ENCODE measurements around the gene TRPM1. TPM values are rescaled to one million over a fixed set of nuclear protein-coding genes. Genes with fewer than 3 reads are reported as not detected.

The TRPM1 gene
- total RNA-seq, 1 donor from 2014 or later, result not detected

- no peaks in the 10 kb centered on the region for H3K79me2 ChIP-seq (ENCODE audit: insufficient read depth, low read length)
- H3K27me3 Mint-ChIP-seq (ENCODE audit: low read depth, unreplicated experiment), result peaks cover 3% of the 10 kb centered on the region
- FAIRE-seq (no peak), DNase-seq (ENCODE audit: low read depth) (no peak)
- H3K4me2 ChIP-seq (ENCODE audit: low read length), result no peak overlapping the region
- no peaks in the 10 kb centered on the region for H3K27me3 ChIP-seq (ENCODE audit: insufficient read depth, low read length)
- no peaks in the 10 kb centered on the region for H4K20me1 ChIP-seq (ENCODE audit: insufficient read depth, low read length)
- H3K9ac ChIP-seq (ENCODE audit: low read length), result no peak overlapping the region
- H3K4me1 ChIP-seq (ENCODE audit: insufficient read depth, low read length), result peaks cover 3% of the 10 kb centered on the region
- no peaks in the 10 kb centered on the region for H3K9me3 Mint-ChIP-seq (ENCODE audit: unreplicated experiment)
- H3K4me3 ChIP-seq (ENCODE audit: insufficient read depth, low read depth, low read length), result no peak overlapping the region
- no peak overlapping the region for H3K27ac ChIP-seq (ENCODE audit: low read depth, low read length)
- H3K36me3 ChIP-seq (ENCODE audit: insufficient read depth, low read length), result no peaks in the 10 kb centered on the region
- H2AFZ ChIP-seq (ENCODE audit: low read depth, low read length), result no peak overlapping the region
- TF ChIP-seq EZH2 (IDR thresholded peaks at IDR 0.05; ENCODE audit: insufficient read depth, low read length), result no peak
- TF ChIP-seq, protein P1, sequence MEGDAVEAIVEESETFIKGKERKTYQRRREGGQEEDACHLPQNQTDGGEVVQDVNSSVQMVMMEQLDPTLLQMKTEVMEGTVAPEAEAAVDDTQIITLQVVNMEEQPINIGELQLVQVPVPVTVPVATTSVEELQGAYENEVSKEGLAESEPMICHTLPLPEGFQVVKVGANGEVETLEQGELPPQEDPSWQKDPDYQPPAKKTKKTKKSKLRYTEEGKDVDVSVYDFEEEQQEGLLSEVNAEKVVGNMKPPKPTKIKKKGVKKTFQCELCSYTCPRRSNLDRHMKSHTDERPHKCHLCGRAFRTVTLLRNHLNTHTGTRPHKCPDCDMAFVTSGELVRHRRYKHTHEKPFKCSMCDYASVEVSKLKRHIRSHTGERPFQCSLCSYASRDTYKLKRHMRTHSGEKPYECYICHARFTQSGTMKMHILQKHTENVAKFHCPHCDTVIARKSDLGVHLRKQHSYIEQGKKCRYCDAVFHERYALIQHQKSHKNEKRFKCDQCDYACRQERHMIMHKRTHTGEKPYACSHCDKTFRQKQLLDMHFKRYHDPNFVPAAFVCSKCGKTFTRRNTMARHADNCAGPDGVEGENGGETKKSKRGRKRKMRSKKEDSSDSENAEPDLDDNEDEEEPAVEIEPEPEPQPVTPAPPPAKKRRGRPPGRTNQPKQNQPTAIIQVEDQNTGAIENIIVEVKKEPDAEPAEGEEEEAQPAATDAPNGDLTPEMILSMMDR (IDR thresholded peaks at IDR 0.05; ENCODE audit: insufficient read depth, low read depth, low read length), result no peak
- no peak overlapping the region for H3K27ac Mint-ChIP-seq (ENCODE audit: unreplicated experiment)
- H3K36me3 Mint-ChIP-seq (ENCODE audit: low read depth, unreplicated experiment), result no peaks in the 10 kb centered on the region
- no peak overlapping the region for H3K4me3 Mint-ChIP-seq (ENCODE audit: unreplicated experiment)
- peaks cover 3% of the 10 kb centered on the region for H3K4me1 Mint-ChIP-seq (ENCODE audit: low read depth, unreplicated experiment)
- no peaks in the 10 kb centered on the region for H3K9me3 ChIP-seq (ENCODE audit: insufficient read depth, low read depth, low read length)
These were observed 27.2 kb downstream of the TRPM1 start for GRCh38 chr15:31074321-31074720.

DNA sequence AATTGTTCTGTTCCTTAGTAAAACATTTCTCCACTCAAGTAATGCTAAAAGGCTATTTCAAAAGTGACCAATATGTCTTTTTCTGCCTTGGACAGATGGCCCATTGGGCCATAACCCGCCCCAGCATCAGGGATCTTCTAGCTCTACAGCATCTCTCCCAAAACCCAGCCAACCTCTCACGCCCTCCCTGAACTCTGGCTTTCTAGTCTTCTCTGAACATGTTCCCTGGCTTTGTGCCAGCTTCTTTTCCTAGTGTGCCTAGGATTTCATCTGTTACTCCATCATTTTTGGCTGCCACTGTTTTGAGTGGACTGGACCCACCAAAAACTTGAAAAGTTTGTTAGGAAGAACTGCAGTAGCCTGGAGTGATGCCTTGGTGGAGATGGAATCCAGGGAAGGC, 30.7 kb downstream of the TRPM1 start:
- Mint-ChIP-seq H3K4me3 (ENCODE audit: unreplicated experiment) (no peak overlapping the region), H3K4me1 (ENCODE audit: low read depth, unreplicated experiment) (no peaks in the 10 kb centered on the region), H3K27ac (ENCODE audit: unreplicated experiment) (no peak overlapping the region), H3K9me3 (ENCODE audit: unreplicated experiment) (no peaks in the 10 kb centered on the region), H3K27me3 (ENCODE audit: low read depth, unreplicated experiment) (peaks cover under 1% of the 10 kb centered on the region), H3K36me3 (ENCODE audit: low read depth, unreplicated experiment) (no peaks in the 10 kb centered on the region)
- no peak for TF ChIP-seq EZH2 (IDR thresholded peaks at IDR 0.05; ENCODE audit: insufficient read depth, low read length)
- TF ChIP-seq, protein P1 (IDR thresholded peaks at IDR 0.05; ENCODE audit: insufficient read depth, low read depth, low read length), result no peak
- no peaks in the 10 kb centered on the region for H3K36me3 ChIP-seq (ENCODE audit: insufficient read depth, low read length)
- no peaks in the 10 kb centered on the region for H3K27me3 ChIP-seq (ENCODE audit: insufficient read depth, low read length)
- H3K4me3 ChIP-seq (ENCODE audit: insufficient read depth, low read depth, low read length), result no peak overlapping the region
- FAIRE-seq, result no peak
- no peak for DNase-seq (ENCODE audit: low read depth)
- no peak overlapping the region for H3K27ac ChIP-seq (ENCODE audit: low read depth, low read length)
- no peaks in the 10 kb centered on the region for H3K4me1 ChIP-seq (ENCODE audit: insufficient read depth, low read length)
- H3K9me3 ChIP-seq (ENCODE audit: insufficient read depth, low read depth, low read length), result no peaks in the 10 kb centered on the region
- no peak overlapping the region for H3K9ac ChIP-seq (ENCODE audit: low read length)
- no peak overlapping the region for H3K4me2 ChIP-seq (ENCODE audit: low read length)
- H2AFZ ChIP-seq (ENCODE audit: low read depth, low read length), result no peak overlapping the region
- H3K79me2 ChIP-seq (ENCODE audit: insufficient read depth, low read length), result no peaks in the 10 kb centered on the region
- no peaks in the 10 kb centered on the region for H4K20me1 ChIP-seq (ENCODE audit: insufficient read depth, low read length)

- peaks cover 4% of the 10 kb centered on the region for H3K27me3 Mint-ChIP-seq (ENCODE audit: low read depth, unreplicated experiment)
- no peak overlapping the region for H3K27ac Mint-ChIP-seq (ENCODE audit: unreplicated experiment)
- Histone ChIP-seq H4K20me1 (ENCODE audit: insufficient read depth, low read length) (no peaks in the 10 kb centered on the region), H2AFZ (ENCODE audit: low read depth, low read length) (no peak overlapping the region), H3K27ac (ENCODE audit: low read depth, low read length) (no peak overlapping the region), H3K4me1 (ENCODE audit: insufficient read depth, low read length) (no peaks in the 10 kb centered on the region), H3K79me2 (ENCODE audit: insufficient read depth, low read length) (no peaks in the 10 kb centered on the region), H3K4me3 (ENCODE audit: insufficient read depth, low read depth, low read length) (no peak overlapping the region), H3K36me3 (ENCODE audit: insufficient read depth, low read length) (no peaks in the 10 kb centered on the region), H3K27me3 (ENCODE audit: insufficient read depth, low read length) (no peaks in the 10 kb centered on the region), H3K9me3 (ENCODE audit: insufficient read depth, low read depth, low read length) (no peaks in the 10 kb centered on the region), H3K4me2 (ENCODE audit: low read length) (no peak overlapping the region), H3K9ac (ENCODE audit: low read length) (no peak overlapping the region)
- no peak for DNase-seq (ENCODE audit: low read depth)
- TF ChIP-seq, protein P1 (IDR thresholded peaks at IDR 0.05; ENCODE audit: insufficient read depth, low read depth, low read length), result no peak
- no peak for TF ChIP-seq EZH2 (IDR thresholded peaks at IDR 0.05; ENCODE audit: insufficient read depth, low read length)
- no peaks in the 10 kb centered on the region for H3K9me3 Mint-ChIP-seq (ENCODE audit: unreplicated experiment)
- H3K36me3 Mint-ChIP-seq (ENCODE audit: low read depth, unreplicated experiment), result no peaks in the 10 kb centered on the region
- H3K4me1 Mint-ChIP-seq (ENCODE audit: low read depth, unreplicated experiment), result no peaks in the 10 kb centered on the region
- no peak for FAIRE-seq
- H3K4me3 Mint-ChIP-seq (ENCODE audit: unreplicated experiment), result no peak overlapping the region
These were observed 32.0 kb downstream of the TRPM1 start for GRCh38 chr15:31069360-31070000.

All from astrocyte (in vitro differentiated cells and primary cell).